ENCODE results near the gene LRP8. TPM values are rescaled to one million over a fixed set of nuclear protein-coding genes. Genes with fewer than 3 reads are reported as not detected.

LRP8 gene
- total and polyA plus RNA-seq, 4 donors, result 0.15 to 0.75 (median 0.29) TPM

- Histone ChIP-seq H3K27ac (ENCODE audit: low read depth in 1 of 2, low read length in 2 of 2) (peak overlapping the region; percentile 98 to 99), H3K9ac (ENCODE audit: low read depth in 1 of 2, low read length in 2 of 2) (peak overlapping the region; percentile 55 to 68), H3K36me3 (ENCODE audit: control insufficient read depth in 4 of 4, insufficient read depth in 3 of 4, low read depth in 1 of 4, low read length in 3 of 4) (peaks cover 0 to 8% (median 1%) of the 10 kb centered on the region in 4 donors), H3K4me3 (ENCODE audit: low read depth in 1 of 3, low read length in 3 of 3) (peak overlapping the region; percentile 56 to 93 (median 85)), H3K9me3 (ENCODE audit: control insufficient read depth in 4 of 4, low read length in 3 of 4) (no peaks in the 10 kb centered on the region), H3K27me3 (ENCODE audit: control insufficient read depth in 4 of 4, insufficient read depth in 4 of 4, low read length in 3 of 4) (no peaks in the 10 kb centered on the region), H3K4me1 (ENCODE audit: control insufficient read depth in 4 of 4, insufficient read depth in 4 of 4, low read length in 3 of 4) (peaks cover 7 to 16% (median 14%) of the 10 kb centered on the region in 4 donors)
- no peak for DNase-seq (ENCODE audit: low spot score)
- 46% methylated on average over 3 of the region's 3 CpGs for WGBS
- no peak for TF ChIP-seq YY1 (IDR thresholded peaks at IDR 0.05)
- TF ChIP-seq TAF1 (conservative IDR thresholded peaks at IDR 0.05), result peak; percentile 7
- TF ChIP-seq FOXA1 (IDR thresholded peaks at IDR 0.05), result no peak
- TF ChIP-seq JUND (IDR thresholded peaks at IDR 0.05), result no peak
Observed at GRCh38 chr1:53220962-53221286, 106.9 kb downstream of the LRP8 start.

- TF ChIP-seq GABPA (IDR thresholded peaks at IDR 0.05 in 1 of 2, conservative IDR thresholded peaks at IDR 0.05 in 1 of 2), result peak; percentile 69 to 88
- TF ChIP-seq JUND (IDR thresholded peaks at IDR 0.05), result peak; percentile 17 to 19
- TF ChIP-seq ATF3 (IDR thresholded peaks at IDR 0.05), result no peak
- TF ChIP-seq EGR1 (IDR thresholded peaks at IDR 0.05; ENCODE audit: low read depth in 2 of 2), result peak; percentile 85
- TF ChIP-seq NR2F2 (IDR thresholded peaks at IDR 0.05), result peak; percentile 37
- TF ChIP-seq SP1 (IDR thresholded peaks at IDR 0.05), result peak; percentile 34
- TF ChIP-seq REST (IDR thresholded peaks at IDR 0.05), result peak; percentile 98
- peak in 1 of 2 donors; percentile 10 for TF ChIP-seq RAD21 (IDR thresholded peaks at IDR 0.05)
- peak; percentile 36 to 50 for TF ChIP-seq RXRA (IDR thresholded peaks at IDR 0.05)
- TF ChIP-seq HNF4A (conservative IDR thresholded peaks at IDR 0.05), result no peak
- TF ChIP-seq FOXA2 (IDR thresholded peaks at IDR 0.05), result no peak
- TF ChIP-seq MAX (IDR thresholded peaks at IDR 0.05), result peak; percentile 52
- no peak for TF ChIP-seq CTCF (IDR thresholded peaks at IDR 0.05; ENCODE audit: low read depth, low read length, missing input control)
- TF ChIP-seq FOXA1 (IDR thresholded peaks at IDR 0.05), result no peak
- TF ChIP-seq HNF4G (IDR thresholded peaks at IDR 0.05), result no peak
- TF ChIP-seq TAF1 (conservative IDR thresholded peaks at IDR 0.05), result peak; percentile 44
- peak; percentile 61 for TF ChIP-seq ZBTB33 (IDR thresholded peaks at IDR 0.05)
- peak; percentile 81 for TF ChIP-seq YY1 (IDR thresholded peaks at IDR 0.05)
- peak within 1 kb of the TSS; percentile 98 to 99 for H3K27ac ChIP-seq (ENCODE audit: low read depth in 1 of 2, low read length in 2 of 2)
Observed at GRCh38 chr1:53220171-53220961, 107.5 kb downstream of the LRP8 start, which contains the start of gene CZIB. Gene CZIB (minus strand): TSS chr1:53220634. CDS start chr1:53220575, 59 bp downstream.

More at GRCh38 chr1:53220171-53220961, 107.5 kb downstream of the LRP8 start, which contains the start of gene CZIB:
- peak within 1 kb of the TSS; percentile 76 to 93 (median 85) for H3K4me3 ChIP-seq (ENCODE audit: low read depth in 1 of 3, low read length in 3 of 3)
- no peaks in the 10 kb centered on the region for H3K9me3 ChIP-seq (ENCODE audit: control insufficient read depth in 4 of 4, low read length in 3 of 4)
- DNase-seq (ENCODE audit: low spot score), result peak; percentile 95
- H3K27me3 ChIP-seq (ENCODE audit: control insufficient read depth in 4 of 4, insufficient read depth in 4 of 4, low read length in 3 of 4), result no peaks in the 10 kb centered on the region
- H3K9ac ChIP-seq (ENCODE audit: low read depth in 1 of 2, low read length in 2 of 2), result peak within 1 kb of the TSS; percentile 61 to 73
- under 1% methylated on average over 61 of the region's 61 CpGs for WGBS
- H3K4me1 ChIP-seq (ENCODE audit: control insufficient read depth in 4 of 4, insufficient read depth in 4 of 4, low read length in 3 of 4), result peaks cover 7 to 16% (median 14%) of the 10 kb centered on the region in 4 donors
- H3K36me3 ChIP-seq (ENCODE audit: control insufficient read depth in 4 of 4, insufficient read depth in 3 of 4, low read depth in 1 of 4, low read length in 3 of 4), result peaks cover 0 to 9% (median 1%) of the 10 kb centered on the region in 4 donors
